ENCODE measurements around the gene CCNE1. TPM values are rescaled to one million over a fixed set of nuclear protein-coding genes. Genes with fewer than 3 reads are reported as not detected.

The CCNE1 gene
- total RNA-seq, 1 experiment from 2014 or later = 3.0 TPM

GRCh38 chr19:29767039-29767735, 44.6 kb upstream of the CCNE1 start:
- Mint-ChIP-seq H3K4me3 (ENCODE audit: unreplicated experiment) (no peak overlapping the region), H3K36me3 (ENCODE audit: insufficient read depth, unreplicated experiment) (peaks cover 7% of the 10 kb centered on the region), H3K4me1 (ENCODE audit: insufficient read depth, unreplicated experiment) (peaks cover 5% of the 10 kb centered on the region), H3K27me3 (ENCODE audit: insufficient read depth, unreplicated experiment) (no peaks in the 10 kb centered on the region), H3K9me3 (ENCODE audit: unreplicated experiment) (no peaks in the 10 kb centered on the region), H3K27ac (ENCODE audit: low read depth, unreplicated experiment) (no peak overlapping the region)
- no peak for DNase-seq (ENCODE audit: unreplicated experiment)
- no peak for TF ChIP-seq CTCF (IDR thresholded peaks at IDR 0.05; ENCODE audit: unreplicated experiment)
- no TSS peak for BruUV-seq (replicated peaks)
- POLR2A ChIA-PET = no interaction called here
- CTCF ChIA-PET = interaction anchor here (0.9 to 7.7 kb wide), 3 partner anchors 15 to 105 kb away, joined by 3 to 48 read pairs (median 3); no protein-coding TSS in a partner anchor
- intact Hi-C loops (cut with micrococcal nuclease) = no loop called here

- ChIA-PET POLR2A (no interaction called here), CTCF (interaction anchor here (0.6 to 7.7 kb wide), 7 partner anchors 9 to 225 kb away, joined by 3 to 48 read pairs (median 3); partner anchors contain the start of gene POP4)
- no TSS peak for BruUV-seq (replicated peaks)
- Mint-ChIP-seq H3K36me3 (ENCODE audit: insufficient read depth, unreplicated experiment) (peaks cover 7% of the 10 kb centered on the region), H3K27ac (ENCODE audit: low read depth, unreplicated experiment) (no peak overlapping the region), H3K4me1 (ENCODE audit: insufficient read depth, unreplicated experiment) (peaks cover 5% of the 10 kb centered on the region), H3K4me3 (ENCODE audit: unreplicated experiment) (no peak overlapping the region), H3K27me3 (ENCODE audit: insufficient read depth, unreplicated experiment) (no peaks in the 10 kb centered on the region), H3K9me3 (ENCODE audit: unreplicated experiment) (no peaks in the 10 kb centered on the region)
- intact Hi-C loops (cut with micrococcal nuclease) = no loop called here
- TF ChIP-seq CTCF (IDR thresholded peaks at IDR 0.05; ENCODE audit: unreplicated experiment) = no peak
- no peak for DNase-seq (ENCODE audit: unreplicated experiment)
Measured at GRCh38 chr19:29768166-29768565, 43.6 kb upstream of the CCNE1 start.

GRCh38 chr19:29769997-29770396, 41.8 kb upstream of the CCNE1 start:
- intact Hi-C loops (cut with micrococcal nuclease) = no loop called here
- no peak for DNase-seq (ENCODE audit: unreplicated experiment)
- ChIA-PET POLR2A (no interaction called here), CTCF (interaction anchor here (0.6 to 7.7 kb wide), 7 partner anchors 9 to 891 kb away, joined by 3 to 48 read pairs (median 4); no protein-coding TSS in a partner anchor)
- H3K4me1 Mint-ChIP-seq (ENCODE audit: insufficient read depth, unreplicated experiment) = peaks cover 5% of the 10 kb centered on the region
- BruUV-seq (replicated peaks) = no TSS peak
- peaks cover 7% of the 10 kb centered on the region for H3K36me3 Mint-ChIP-seq (ENCODE audit: insufficient read depth, unreplicated experiment)
- H3K27me3 Mint-ChIP-seq (ENCODE audit: insufficient read depth, unreplicated experiment) = no peaks in the 10 kb centered on the region
- TF ChIP-seq CTCF (IDR thresholded peaks at IDR 0.05; ENCODE audit: unreplicated experiment) = no peak
- no peak overlapping the region for H3K27ac Mint-ChIP-seq (ENCODE audit: low read depth, unreplicated experiment)
- H3K9me3 Mint-ChIP-seq (ENCODE audit: unreplicated experiment) = no peaks in the 10 kb centered on the region
- H3K4me3 Mint-ChIP-seq (ENCODE audit: unreplicated experiment) = no peak overlapping the region

GRCh38 chr19:29770648-29771047, 41.1 kb upstream of the CCNE1 start:
- DNase-seq (ENCODE audit: unreplicated experiment) = no peak
- POLR2A ChIA-PET = no interaction called here
- intact Hi-C loops (cut with micrococcal nuclease) = loop anchor here (1.0 kb wide), 1 partner anchor 103 kb away; no protein-coding TSS in a partner anchor

More at GRCh38 chr19:29770648-29771047, 41.1 kb upstream of the CCNE1 start:
- Mint-ChIP-seq H3K27ac (ENCODE audit: low read depth, unreplicated experiment) (no peak overlapping the region), H3K27me3 (ENCODE audit: insufficient read depth, unreplicated experiment) (no peaks in the 10 kb centered on the region), H3K4me3 (ENCODE audit: unreplicated experiment) (no peak overlapping the region), H3K9me3 (ENCODE audit: unreplicated experiment) (no peaks in the 10 kb centered on the region), H3K4me1 (ENCODE audit: insufficient read depth, unreplicated experiment) (peaks cover 5% of the 10 kb centered on the region), H3K36me3 (ENCODE audit: insufficient read depth, unreplicated experiment) (peaks cover 7% of the 10 kb centered on the region)
- CTCF ChIA-PET = interaction anchor here (0.7 to 7.7 kb wide), 8 partner anchors 10 to 891 kb away, joined by 3 to 48 read pairs (median 4); no protein-coding TSS in a partner anchor
- no TSS peak for BruUV-seq (replicated peaks)
- no peak for TF ChIP-seq CTCF (IDR thresholded peaks at IDR 0.05; ENCODE audit: unreplicated experiment)
